IMR-90 (cell line): ENCODE results near the gene RBBP4. TPM values are rescaled to one million over a fixed set of nuclear protein-coding genes. Genes with fewer than 3 reads are reported as not detected.

Experiments used
- ATAC-seq: fragments of 200-7000 bp; cut with Tn5 transposase; 2 replicates; pipeline ENCODE4 v1.9.1; 2020; ENCODE audit warnings: low read depth, mild to moderate bottlenecking, moderate library complexity
- BruUV-seq: library from RNA; stranded (reverse); fragments of 400-500 nt; replicated peaks from 2 replicates; lab custom pipeline; 2021; lab: Mats Ljungman, UMichigan
- CTCF ChIA-PET: fragments of 300-600 bp; formaldehyde crosslinking; extraction: SDS; loops from one replicate; lab custom pipeline; 2021; ENCODE audit warnings: antibody characterized with exemption; lab: Yijun Ruan, JAX
- POLR2A ChIA-PET: fragments of 300-600 bp; sonication (Branson Sonifier 250); formaldehyde crosslinking; loops from one replicate; lab custom pipeline; 2022; ENCODE audit warnings: antibody characterized with exemption; ENCODE audit not compliant: unreplicated experiment; lab: Charles Lee
- DNase-seq: peaks from one replicate; pipeline ENCODE4 v3.0.0; 2013
- H2AFZ ChIP-seq: replicated peaks from 2 replicates; pipeline ENCODE3; 2013; ENCODE audit warnings: low read length, mild to moderate bottlenecking; ENCODE audit not compliant: poor library complexity
- H2AK5ac ChIP-seq: 2 replicates; pipeline ENCODE4 v1.6.1; 2013; ENCODE audit warnings: low read depth, low read length, inconsistent platforms
- H2AK9ac ChIP-seq: replicated peaks from 2 replicates; pipeline ENCODE3; 2013; ENCODE audit warnings: mild to moderate bottlenecking, low read depth, low read length, moderate library complexity; ENCODE audit not compliant: poor library complexity
- H2BK120ac ChIP-seq: 2 replicates; pipeline ENCODE4 v1.6.1; 2013; ENCODE audit warnings: low read depth, low read length, inconsistent platforms
- H2BK15ac ChIP-seq: 3 replicates; pipeline ENCODE4 v1.6.1; 2013; ENCODE audit warnings: low read depth, low read length, inconsistent platforms
- H2BK20ac ChIP-seq: 2 replicates; pipeline ENCODE4 v1.6.1; 2013; ENCODE audit warnings: low read depth, mild to moderate bottlenecking, inconsistent platforms, low read length, moderate library complexity
- H2BK5ac ChIP-seq: 2 replicates; pipeline ENCODE4 v1.6.1; 2013; ENCODE audit warnings: mild to moderate bottlenecking, low read depth, low read length, inconsistent platforms; ENCODE audit not compliant: poor library complexity, severe bottlenecking
- H3K14ac ChIP-seq: replicated peaks from 2 replicates; pipeline ENCODE4 v1.6.1; 2013; ENCODE audit warnings: low read depth, low read length, inconsistent platforms
- H3K18ac ChIP-seq: 2 replicates; pipeline ENCODE4 v1.6.1; 2013; ENCODE audit warnings: low read depth, low read length, control low read depth
- H3K23ac ChIP-seq: 2 replicates; pipeline ENCODE4 v1.6.1; 2013; ENCODE audit warnings: low read depth, low read length, inconsistent platforms
- H3K27ac ChIP-seq: 2 replicates; pipeline ENCODE4 v1.5.1; 2013; ENCODE audit warnings: mild to moderate bottlenecking, control low read depth, low read length; ENCODE audit not compliant: insufficient read depth
- H3K27me3 ChIP-seq: 2 replicates; pipeline ENCODE4 v1.6.1; 2013; ENCODE audit warnings: low read length; ENCODE audit not compliant: control insufficient read depth, insufficient read depth
- H3K36me3 ChIP-seq: 2 replicates; pipeline ENCODE4 v1.6.1; 2013; ENCODE audit warnings: low read length, mixed read lengths; ENCODE audit not compliant: control insufficient read depth, insufficient read depth
- H3K4ac ChIP-seq: 2 replicates; pipeline ENCODE4 v1.6.1; 2013; ENCODE audit warnings: low read depth, low read length, inconsistent platforms
- H3K4me1 ChIP-seq: 2 replicates; pipeline ENCODE4 v1.6.1; 2013; ENCODE audit warnings: low read length, mixed read lengths; ENCODE audit not compliant: control insufficient read depth, insufficient read depth
- H3K4me2 ChIP-seq: 2 replicates; pipeline ENCODE4 v1.6.1; 2013; ENCODE audit warnings: low read depth, mild to moderate bottlenecking, control low read depth, low read length, moderate library complexity
- H3K4me3 ChIP-seq: 2 replicates; pipeline ENCODE4 v1.5.1; 2013; ENCODE audit warnings: low read depth, mild to moderate bottlenecking, control low read depth, low read length, moderate library complexity; ENCODE audit not compliant: insufficient read depth
- H3K56ac ChIP-seq: 2 replicates; pipeline ENCODE4 v1.6.1; 2013; ENCODE audit warnings: low read length, inconsistent platforms; ENCODE audit not compliant: insufficient read depth; ENCODE audit errors: extremely low read depth
- H3K79me1 ChIP-seq, 2 experiments: 2 replicates each; pipeline ENCODE4 v1.6.1; 2013; ENCODE audit warnings: low read length in 2 of 2, inconsistent platforms in 1 of 2, low read depth in 1 of 2
- H3K9ac ChIP-seq: 2 replicates; pipeline ENCODE4 v1.6.1; 2013; ENCODE audit warnings: low read depth, low read length, control low read depth
- H3K9me1 ChIP-seq: 2 replicates; pipeline ENCODE4 v1.6.1; 2013; ENCODE audit warnings: low read length, inconsistent platforms; ENCODE audit not compliant: insufficient read depth
- H3K9me3 ChIP-seq: 2 replicates; pipeline ENCODE4 v1.6.1; 2013; ENCODE audit warnings: low read length; ENCODE audit not compliant: control insufficient read depth, insufficient read depth
- H4K20me1 ChIP-seq: 2 replicates; pipeline ENCODE4 v1.6.1; 2013; ENCODE audit warnings: low read length, inconsistent platforms; ENCODE audit not compliant: insufficient read depth
- H4K5ac ChIP-seq: 2 replicates; pipeline ENCODE4 v1.6.1; 2013; ENCODE audit warnings: mild to moderate bottlenecking, low read depth, low read length, control low read depth
- H4K8ac ChIP-seq, 2 experiments: 2 replicates each; pipeline ENCODE4 v1.6.1; 2013; ENCODE audit warnings: low read depth in 2 of 2, low read length in 2 of 2, control low read depth in 1 of 2, inconsistent platforms in 1 of 2
- H4K91ac ChIP-seq: 2 replicates; pipeline ENCODE4 v1.6.1; 2013; ENCODE audit warnings: low read depth, low read length, inconsistent platforms; ENCODE audit not compliant: insufficient read depth
- FOS ChIP-seq: fragments of 150-350 bp; IDR thresholded peaks from 2 replicates; pipeline ENCODE4 v1.6.1; 2016; ENCODE audit warnings: low read depth, low read length
- MXI1 ChIP-seq: IDR thresholded peaks from 2 replicates; pipeline ENCODE4 v1.6.1; 2012; ENCODE audit warnings: low read depth, mild to moderate bottlenecking, low read length, moderate library complexity, borderline replicate concordance
- RAD21 ChIP-seq: IDR thresholded peaks from 2 replicates; pipeline ENCODE4 v1.6.1; 2012; ENCODE audit warnings: low read length, improper control_type of control experiment
- RFX5 ChIP-seq: IDR thresholded peaks from 2 replicates; pipeline ENCODE4 v1.8.0; 2012; ENCODE audit warnings: low read depth, mild to moderate bottlenecking, low read length, moderate library complexity
- WGBS, 2 experiments: methylation state at CpG; one replicate each; pipeline versions ENCODE4 v1.1.5 to v1.1.7; 2013; ENCODE audit warnings: missing lambda C conversion rate in 2 of 2; ENCODE audit not compliant: insufficient read length in 1 of 2; ENCODE audit errors: extremely low coverage in 2 of 2; 5-methylcytosine and 5-hydroxymethylcytosine counted together
- dilution Hi-C: fragments of 300-500 bp; cut with HindIII; formaldehyde crosslinking; loops from one replicate; pipeline ENCODE4 v1.14.3; 2018; ENCODE audit warnings: low sequenced_read_pairs; ENCODE audit not compliant: unreplicated experiment
- in situ Hi-C: fragments of 300-500 bp; cut with MboI; formaldehyde crosslinking; loops from 3 replicates; pipeline ENCODE4 v1.14.3; 2019; ENCODE audit warnings: low sequenced_read_pairs, inconsistent platforms, mixed read lengths
- intact Hi-C: fragments of 100-400 bp; cut with micrococcal nuclease; formaldehyde crosslinking; loops from 2 replicates; pipeline ENCODE4 v1.10.0; 2022
- polyA plus RNA-seq, 3 experiments: library from polyadenylated mRNA; depleted of rRNA; stranded (reverse); fragments of >200 nt; gene quantifications; 2 replicates each; pipeline ENCODE4 v1.2.3, GENCODE V29; 2012; ENCODE audit warnings: low replicate concordance in 1 of 3
- total RNA-seq: library from RNA; depleted of rRNA; stranded (reverse); fragments of >200 nt; gene quantifications from 2 replicates; pipeline ENCODE4 v1.2.3, GENCODE V29; 2012
- TF ChIP-seq, protein P1 (sequence below): fragments of 150-350 bp; IDR thresholded peaks from 2 replicates; pipeline ENCODE4 v1.6.1; 2017; ENCODE audit warnings: mild to moderate bottlenecking, antibody characterized with exemption, low read length, low read depth
- TF ChIP-seq, protein P2 (sequence below): conservative IDR thresholded peaks from 2 replicates; pipeline ENCODE4 v1.5.1; 2012; ENCODE audit warnings: mild to moderate bottlenecking, low read depth, low read length, improper control_type of control experiment

The RBBP4 gene
- total and polyA plus RNA-seq, 2 of the 4 experiments (the other 2 are of a cell fraction), result 82.9 to 161 TPM

DNA sequence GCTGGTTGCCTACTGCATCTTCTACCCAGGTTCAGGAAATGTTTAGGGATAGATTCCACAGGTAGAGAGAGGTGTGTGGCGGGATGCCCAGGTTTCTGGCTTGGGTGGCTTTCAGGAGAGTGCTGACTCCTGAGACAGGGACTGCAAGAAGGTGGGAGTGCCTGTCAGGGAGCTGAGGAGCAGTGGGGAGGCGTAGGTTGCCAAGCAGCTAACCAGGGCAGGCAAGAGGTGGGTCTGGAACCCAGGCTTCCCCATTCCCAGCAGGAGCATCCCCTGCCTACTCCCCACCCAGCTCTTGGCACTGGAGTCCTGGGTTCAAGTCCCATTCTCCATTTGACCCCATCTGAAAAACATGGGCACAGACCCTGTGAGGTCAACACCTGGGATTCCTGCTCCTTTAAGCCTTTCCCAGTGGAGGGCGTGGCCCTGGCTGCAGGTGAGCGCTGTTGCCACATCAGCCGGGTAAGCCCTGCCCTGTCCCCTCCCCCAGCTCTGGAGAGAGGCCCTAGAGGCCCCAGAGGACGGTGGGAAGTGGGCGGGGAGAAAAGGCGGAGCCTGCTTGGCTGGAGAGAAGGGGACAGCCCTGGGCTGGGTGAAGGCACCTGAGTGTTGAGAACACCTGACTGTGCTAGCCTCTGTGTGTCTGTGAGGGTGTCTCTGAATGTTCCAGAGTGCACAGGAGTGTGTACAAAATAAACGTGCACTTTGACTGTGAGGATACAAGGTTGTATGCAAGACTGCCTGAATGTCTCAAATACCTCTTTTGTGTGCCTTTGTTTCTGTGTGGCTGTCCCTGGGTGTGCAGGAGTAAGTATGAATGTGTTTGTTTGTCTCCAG, 65.5 kb downstream of the RBBP4 start:
- peak overlapping the region; percentile 81 for H4K5ac ChIP-seq
- DNase-seq (no peak), ATAC-seq (peak; percentile 64)
- 0 out of 2 replicates have a peak overlapping the region, but pooled peaks have one; percentile 37 for H3K14ac ChIP-seq
- no peak overlapping the region for H3K23ac ChIP-seq
- H3K79me1 ChIP-seq, result no peaks in the 10 kb centered on the region
- H3K27ac ChIP-seq, result no peak overlapping the region
- no peak overlapping the region for H2BK5ac ChIP-seq
- H4K91ac ChIP-seq, result no peak overlapping the region; the same call in 1 of the 2 replicates
- in situ Hi-C loops (loop anchor here (5.0 kb wide), 1 partner anchor 51 kb away; no protein-coding TSS in a partner anchor), intact Hi-C loops (no loop called here), dilution Hi-C loops (no loop called here)
- ChIA-PET CTCF (no interaction called here), POLR2A (no interaction called here)
- H2AK9ac ChIP-seq, result peak overlapping the region; percentile 85
- no TSS peak for BruUV-seq
- no peak overlapping the region for H3K9ac ChIP-seq
- WGBS, 2 experiments, result no CpG with 5 or more reads among the region's 9 CpGs
- H3K18ac ChIP-seq, result peak overlapping the region; percentile 1; the same call in 1 of the 2 replicates
- peak overlapping the region; percentile 33; the same call in 1 of the 2 replicates for H3K4ac ChIP-seq
- H4K20me1 ChIP-seq, result no peaks in the 10 kb centered on the region
- H2AK5ac ChIP-seq, result peak overlapping the region; percentile 26; the same call in 1 of the 2 replicates
- H2BK20ac ChIP-seq, result 0 out of 2 replicates have a peak overlapping the region, but pooled peaks have one; percentile 6
- TF ChIP-seq MXI1 (no peak), RFX5 (no peak), RAD21 (no peak), FOS (no peak)
- TF ChIP-seq, protein P1, sequence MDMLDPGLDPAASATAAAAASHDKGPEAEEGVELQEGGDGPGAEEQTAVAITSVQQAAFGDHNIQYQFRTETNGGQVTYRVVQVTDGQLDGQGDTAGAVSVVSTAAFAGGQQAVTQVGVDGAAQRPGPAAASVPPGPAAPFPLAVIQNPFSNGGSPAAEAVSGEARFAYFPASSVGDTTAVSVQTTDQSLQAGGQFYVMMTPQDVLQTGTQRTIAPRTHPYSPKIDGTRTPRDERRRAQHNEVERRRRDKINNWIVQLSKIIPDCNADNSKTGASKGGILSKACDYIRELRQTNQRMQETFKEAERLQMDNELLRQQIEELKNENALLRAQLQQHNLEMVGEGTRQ, result no peak
- TF ChIP-seq, protein P2, sequence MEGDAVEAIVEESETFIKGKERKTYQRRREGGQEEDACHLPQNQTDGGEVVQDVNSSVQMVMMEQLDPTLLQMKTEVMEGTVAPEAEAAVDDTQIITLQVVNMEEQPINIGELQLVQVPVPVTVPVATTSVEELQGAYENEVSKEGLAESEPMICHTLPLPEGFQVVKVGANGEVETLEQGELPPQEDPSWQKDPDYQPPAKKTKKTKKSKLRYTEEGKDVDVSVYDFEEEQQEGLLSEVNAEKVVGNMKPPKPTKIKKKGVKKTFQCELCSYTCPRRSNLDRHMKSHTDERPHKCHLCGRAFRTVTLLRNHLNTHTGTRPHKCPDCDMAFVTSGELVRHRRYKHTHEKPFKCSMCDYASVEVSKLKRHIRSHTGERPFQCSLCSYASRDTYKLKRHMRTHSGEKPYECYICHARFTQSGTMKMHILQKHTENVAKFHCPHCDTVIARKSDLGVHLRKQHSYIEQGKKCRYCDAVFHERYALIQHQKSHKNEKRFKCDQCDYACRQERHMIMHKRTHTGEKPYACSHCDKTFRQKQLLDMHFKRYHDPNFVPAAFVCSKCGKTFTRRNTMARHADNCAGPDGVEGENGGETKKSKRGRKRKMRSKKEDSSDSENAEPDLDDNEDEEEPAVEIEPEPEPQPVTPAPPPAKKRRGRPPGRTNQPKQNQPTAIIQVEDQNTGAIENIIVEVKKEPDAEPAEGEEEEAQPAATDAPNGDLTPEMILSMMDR, result no peak
- H3K4me2 ChIP-seq, result no peak overlapping the region
- no peaks in the 10 kb centered on the region for H3K9me1 ChIP-seq
- H2BK120ac ChIP-seq, result peak overlapping the region; percentile 3; the same call in 1 of the 2 replicates
- peak overlapping the region; percentile 33 to 75; a peak in 3 of 4 replicates for H4K8ac ChIP-seq
- H3K56ac ChIP-seq, result no peak overlapping the region
- H3K9me3 ChIP-seq, result no peaks in the 10 kb centered on the region
- peak overlapping the region; percentile 76 for H2AFZ ChIP-seq
- H3K4me3 ChIP-seq, result no peak overlapping the region
- H3K36me3 ChIP-seq, result no peaks in the 10 kb centered on the region
- peaks cover 4% of the 10 kb centered on the region for H3K4me1 ChIP-seq
- H3K27me3 ChIP-seq, result no peaks in the 10 kb centered on the region
- no peak overlapping the region for H2BK15ac ChIP-seq
